Frontal cortex (tissue), 4 donors: ENCODE results near the gene SPIRE1. TPM values are rescaled to one million over a fixed set of nuclear protein-coding genes. Genes with fewer than 3 reads are reported as not detected.
A peak's percentile ranks its signal among the peaks of the same experiment; 100 is the strongest.

Experiments
- DNase-seq, 2 donors: peaks; one replicate each; pipeline ENCODE4 v3.0.0; 2012; ENCODE audit warnings: low spot score in 2 of 2
- FAIRE-seq: peaks from 2 replicates; lab custom pipeline; 2012; peaks lifted over from hg19 to GRCh38; lab: Jason Lieb, UNC
- total RNA-seq: library from RNA; depleted of rRNA; stranded (reverse); fragments of >200 nt; gene quantifications from one replicate; pipeline ENCODE4 v1.2.3, GENCODE V29; 2014
- donor health status: control.
- donor health status: control.
- donor health status: control.

SPIRE1 gene
- total RNA-seq, 1 donor from 2014 or later = 104 TPM

- DNase-seq = no peak
- no peak for FAIRE-seq
Measured at GRCh38 chr18:12468445-12468844, 189.5 kb downstream of the SPIRE1 start.

- no peak for DNase-seq
- FAIRE-seq = no peak
Measured at GRCh38 chr18:12464731-12465130, 193.2 kb downstream of the SPIRE1 start.

- no peak for DNase-seq
- no peak for FAIRE-seq
Measured at GRCh38 chr18:12463191-12463590, 194.7 kb downstream of the SPIRE1 start.

DNA sequence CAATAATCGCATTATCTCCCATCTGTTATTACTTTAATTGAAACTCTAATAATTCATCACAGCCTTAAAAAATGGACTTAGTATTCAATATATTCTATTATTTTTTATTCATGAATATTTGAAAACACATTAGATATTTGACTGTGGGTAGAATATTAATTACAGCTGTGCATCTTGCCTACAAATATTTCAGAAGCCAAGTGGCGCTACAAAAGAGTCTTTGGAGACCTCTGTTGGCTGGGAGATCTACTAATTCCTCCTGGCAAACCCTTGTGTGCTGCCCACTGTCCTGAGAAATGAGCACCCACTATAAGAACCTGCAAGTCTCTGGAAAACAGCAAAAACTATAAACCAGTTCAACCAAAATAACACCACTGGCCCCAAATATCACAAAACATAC lies 195.7 kb downstream of the SPIRE1 start:
- no peak for DNase-seq
- FAIRE-seq = no peak

DNA sequence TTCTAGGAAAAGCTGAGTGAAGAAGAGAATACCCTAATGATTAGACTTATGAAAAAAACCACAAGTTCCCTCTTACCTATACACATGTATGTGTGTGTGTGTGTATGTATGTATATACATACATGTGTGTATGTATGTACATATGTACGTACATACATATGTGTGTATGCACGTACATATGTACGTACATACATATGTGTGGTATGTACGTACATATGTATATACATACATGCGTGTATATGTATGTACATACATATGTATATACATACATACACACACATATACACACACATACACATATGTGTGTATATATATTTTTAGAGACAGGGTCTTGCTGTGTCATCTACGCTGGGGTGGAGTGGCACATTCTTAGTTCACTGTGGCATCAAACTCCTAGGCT lies 196.6 kb downstream of the SPIRE1 start:
- no peak for DNase-seq
- FAIRE-seq = no peak

- no peak for DNase-seq
- no peak for FAIRE-seq
Measured at GRCh38 chr18:12460874-12461273, 197.0 kb downstream of the SPIRE1 start.

- FAIRE-seq (no peak), DNase-seq (no peak)
Measured at GRCh38 chr18:12458771-12459170, 199.1 kb downstream of the SPIRE1 start.

GRCh38 chr18:12456441-12456840 lies 201.5 kb downstream of the SPIRE1 start:
- no peak for DNase-seq
- no peak for FAIRE-seq

GRCh38 chr18:12455496-12455895 lies 202.4 kb downstream of the SPIRE1 start:
- FAIRE-seq (peak; percentile 94), DNase-seq (peak; percentile 36 to 40)

DNA sequence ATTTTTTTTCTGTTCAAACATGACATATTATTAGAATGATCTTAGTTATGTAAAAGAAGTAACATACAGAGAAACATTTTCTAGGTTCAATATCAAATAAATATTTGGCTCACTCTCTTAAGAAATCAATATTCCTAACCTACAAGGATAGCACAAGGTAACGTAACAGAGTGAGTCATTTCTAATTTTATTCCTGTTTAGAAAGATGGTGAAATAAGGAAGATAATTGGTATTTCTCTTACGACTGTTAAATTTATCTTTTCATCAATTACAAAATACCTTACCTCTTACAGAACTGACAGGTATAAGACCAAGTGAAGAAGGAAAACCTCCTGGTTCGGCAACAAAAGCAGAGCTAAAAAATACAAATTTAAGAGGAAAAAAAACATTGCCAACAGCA lies 205.1 kb downstream of the SPIRE1 start:
- DNase-seq (no peak), FAIRE-seq (no peak)

DNA sequence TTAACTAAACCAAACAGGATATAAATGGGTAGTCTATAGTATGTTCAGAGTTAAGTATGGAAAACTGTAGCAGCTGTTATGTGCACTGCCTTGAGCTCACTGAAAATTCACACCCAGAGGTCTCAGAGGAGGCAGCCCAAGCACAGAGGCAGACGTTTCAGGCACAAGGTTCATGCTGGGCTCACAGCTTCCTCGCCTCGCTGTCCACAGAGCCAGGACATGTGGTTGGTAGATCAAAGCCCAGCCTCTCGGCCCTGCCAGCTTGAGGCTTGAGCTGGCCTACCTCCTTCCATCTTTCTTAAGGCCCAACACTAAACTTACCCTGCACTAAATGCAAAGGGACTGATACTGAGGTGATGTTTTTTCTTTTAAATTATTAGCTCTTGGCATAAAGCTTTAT lies 206.5 kb downstream of the SPIRE1 start:
- FAIRE-seq (no peak), DNase-seq (no peak)

DNA sequence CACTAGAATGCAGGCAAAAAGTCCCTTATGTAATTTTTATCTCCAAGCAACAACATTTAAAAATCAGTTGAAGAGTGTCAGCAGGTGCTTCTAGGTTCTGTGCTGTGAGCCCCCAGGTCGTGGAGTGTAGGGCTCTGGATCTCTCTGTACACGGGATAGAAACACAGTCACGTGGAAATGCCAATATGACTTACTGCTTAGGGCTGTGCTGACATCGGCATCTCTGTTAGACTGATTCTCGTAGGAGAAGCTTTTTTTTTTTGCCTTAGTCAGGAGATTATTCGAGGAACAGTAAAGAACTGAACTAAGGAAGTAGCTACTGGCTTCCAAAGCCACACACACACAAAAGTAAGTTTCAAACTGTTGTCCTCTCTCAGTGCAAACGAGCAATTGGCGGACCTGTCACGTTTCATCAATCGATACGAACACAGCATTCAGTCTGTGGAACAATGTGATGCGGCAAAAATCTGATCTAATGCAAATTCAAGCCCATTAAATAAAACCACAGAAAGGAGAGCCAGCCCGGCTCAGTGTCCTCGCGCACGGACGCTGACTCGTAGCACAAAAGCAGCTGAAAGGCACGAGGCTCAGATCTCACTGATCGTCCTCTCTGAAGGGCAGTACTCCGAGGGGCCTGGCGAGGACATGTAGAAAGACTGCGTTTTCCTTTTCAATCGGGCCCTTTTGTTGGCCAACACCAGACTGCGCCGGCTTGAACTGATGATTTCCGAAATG lies 208.7 kb downstream of the SPIRE1 start:
- FAIRE-seq = no peak
- DNase-seq = no peak

GRCh38 chr18:12445554-12445953 lies 212.4 kb downstream of the SPIRE1 start:
- no peak for FAIRE-seq
- no peak for DNase-seq

GRCh38 chr18:12443551-12443950 lies 214.4 kb downstream of the SPIRE1 start:
- no peak for DNase-seq
- no peak for FAIRE-seq

GRCh38 chr18:12442946-12443345 lies 215.0 kb downstream of the SPIRE1 start:
- DNase-seq (no peak), FAIRE-seq (no peak)

DNA sequence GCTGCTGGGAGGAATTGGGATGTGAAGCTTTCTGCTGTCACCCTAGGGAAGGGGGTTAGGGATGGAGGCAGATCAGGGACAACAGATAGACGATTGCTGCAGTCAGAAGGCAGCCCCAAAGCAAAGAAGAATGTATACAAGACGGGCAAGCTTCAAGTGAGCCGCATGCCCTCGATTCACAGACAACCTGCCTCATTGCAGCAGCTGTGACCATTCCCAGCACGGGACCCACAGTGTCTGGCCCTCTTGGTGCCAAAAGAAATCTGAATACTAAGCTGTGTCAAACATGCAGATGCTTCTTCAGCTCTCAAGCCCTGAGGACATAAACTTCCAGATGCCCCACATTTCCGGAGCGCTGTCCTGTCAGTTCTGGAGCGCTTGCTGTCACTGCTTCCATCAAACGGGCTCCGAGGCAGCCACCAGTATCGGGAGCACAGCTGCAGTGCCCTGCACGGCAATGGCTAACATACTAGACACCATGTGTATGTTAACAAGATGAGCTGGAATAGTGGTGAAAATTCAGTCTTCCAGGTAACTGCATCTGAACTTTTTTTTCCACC lies 216.4 kb downstream of the SPIRE1 start:
- DNase-seq (no peak), FAIRE-seq (no peak)

- FAIRE-seq (no peak), DNase-seq (no peak)
Measured at GRCh38 chr18:12438257-12438656, 219.7 kb downstream of the SPIRE1 start.

DNA sequence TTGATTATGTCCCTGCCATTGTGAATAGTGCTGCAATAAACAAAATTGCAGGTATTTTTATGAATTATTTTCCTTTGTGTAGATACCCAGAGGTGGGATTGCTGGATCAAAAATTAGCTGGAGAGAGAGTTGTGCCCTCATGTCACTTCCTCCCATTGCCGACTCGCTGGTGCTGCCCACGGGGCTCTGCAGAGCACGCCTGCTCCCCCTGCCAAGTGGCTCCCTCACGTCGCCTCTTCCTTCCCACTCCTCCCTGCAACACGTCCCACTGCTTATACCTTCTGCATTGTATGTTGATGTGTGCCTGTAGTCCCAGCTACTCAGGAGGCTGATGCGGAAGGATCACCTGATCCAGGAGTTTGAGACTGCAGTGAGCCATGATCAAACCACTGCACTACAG lies 222.0 kb downstream of the SPIRE1 start:
- DNase-seq (no peak), FAIRE-seq (no peak)

- no peak for DNase-seq
- FAIRE-seq = no peak
Measured at GRCh38 chr18:12434541-12434929, 223.4 kb downstream of the SPIRE1 start.

GRCh38 chr18:12433829-12434540 lies 223.9 kb downstream of the SPIRE1 start:
- DNase-seq (no peak), FAIRE-seq (no peak)

DNA sequence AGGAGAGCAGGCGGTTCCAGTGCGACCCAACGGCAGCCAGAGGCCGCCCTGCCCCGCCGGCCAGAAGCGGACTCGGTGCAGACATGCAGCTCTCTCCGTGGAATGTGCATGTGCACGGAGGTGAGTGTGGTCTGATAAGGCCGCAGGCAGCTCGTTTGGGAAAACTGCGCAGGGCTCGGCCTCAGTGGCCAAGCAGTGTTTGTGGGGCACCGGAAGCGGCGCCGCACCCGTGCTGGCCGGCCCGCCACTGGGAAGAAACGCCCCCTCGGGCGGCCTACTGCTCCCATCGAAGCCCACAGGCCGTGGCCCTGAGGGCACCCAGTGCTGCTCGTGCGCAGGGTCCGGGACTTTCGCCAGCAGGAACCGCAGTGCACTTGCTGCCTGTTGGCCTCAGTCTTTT lies 225.0 kb downstream of the SPIRE1 start:
- no peak for DNase-seq
- no peak for FAIRE-seq
